Heart right ventricle (tissue), 16 donors: ENCODE data around the gene TGDS. TPM values are rescaled to one million over a fixed set of nuclear protein-coding genes. Genes with fewer than 3 reads are reported as not detected.
"Not testable (repeated sequence)": the region's sequence is repeated elsewhere in the genome, so short reads cannot be mapped to it uniquely, and the experiment has no call there.

Experiments used
- ATAC-seq, 8 donors: fragments of 200-7000 bp; cut with Tn5 transposase; one replicate each; pipeline ENCODE4 v1.9.1; 2020; ENCODE audit warnings: mild to moderate bottlenecking in 8 of 8, moderate library complexity in 8 of 8, moderate number of reproducible peaks in 1 of 8
- DNase-seq, 2 donors: peaks; one replicate each; pipeline ENCODE4 v3.0.0-alpha.2; 2020
- H3K27ac ChIP-seq, 10 donors: fragments of 200-600 bp; sonication (generic) in 2 of 10; one replicate each; pipeline versions ENCODE4 v1.5.0 to v1.8.0; 2020 to 2022; ENCODE audit warnings: mild to moderate bottlenecking in 3 of 10
- H3K27me3 ChIP-seq, 7 donors: fragments of 200-600 bp; one replicate each; pipeline ENCODE4 v1.8.0; 2021 to 2022; ENCODE audit warnings: mild to moderate bottlenecking in 2 of 7
- H3K36me3 ChIP-seq, 9 donors: fragments of 200-600 bp; sonication (generic) in 1 of 9; one replicate each; pipeline versions ENCODE4 v1.5.0 to v1.8.0; 2020 to 2022; ENCODE audit warnings: mild to moderate bottlenecking in 2 of 9
- H3K4me1 ChIP-seq, 9 donors: fragments of 200-600 bp; sonication (generic) in 1 of 9; one replicate each; pipeline versions ENCODE4 v1.5.0 to v1.8.0; 2020 to 2022; ENCODE audit warnings: mild to moderate bottlenecking in 4 of 9
- H3K4me3 ChIP-seq, 10 donors: fragments of 200-600 bp; sonication (generic) in 2 of 10; one replicate each; pipeline versions ENCODE4 v1.5.0 to v1.8.0; 2020 to 2022; ENCODE audit warnings: mild to moderate bottlenecking in 7 of 10, moderate library complexity in 2 of 10
- H3K9me3 ChIP-seq, 11 donors: fragments of 200-600 bp in 10 of 11; sonication (generic) in 2 of 11; one replicate each; pipeline versions ENCODE4 v1.5.0 to v1.8.0; 2013 to 2022; ENCODE audit warnings: mild to moderate bottlenecking in 2 of 11, control low read depth in 1 of 11, moderate library complexity in 1 of 11
- WGBS, 2 donors: extraction: QIAGEN DNeasy Blood & Tissue Kit; methylation state at CpG; one replicate each; pipeline ENCODE4 v1.1.7; 2013; ENCODE audit warnings: inconsistent platforms in 1 of 2; 5-methylcytosine and 5-hydroxymethylcytosine counted together
- intact Hi-C, 10 donors: fragments of 100-400 bp; cut with DNase I; formaldehyde crosslinking; loops; one replicate each; pipeline versions ENCODE4 v1.11.1 to v1.14.2; 2022
- polyA plus RNA-seq, 2 donors: library from polyadenylated mRNA; stranded (reverse); fragments of 200-250 nt; gene quantifications; one replicate each; pipeline ENCODE4 v1.2.3, GENCODE V29; 2013
- total RNA-seq, 10 donors: library from RNA; stranded (reverse); fragmentation: NEBNext Ultra II Directional in 3 of 10; extraction: Animal tissue kit (Norgen Biotek cat#: 25700) in 3 of 10; gene quantifications; one replicate each; pipeline versions ENCODE4 v1.2.1 to v1.2.4, GENCODE V29; 2021 to 2023
- TF ChIP-seq, protein P1 (sequence below), 9 donors: fragments of 200-600 bp; sonication (generic) in 2 of 9; IDR thresholded peaks; one replicate each; pipeline versions ENCODE4 v1.5.0 to v1.8.0; 2021 to 2022; ENCODE audit warnings: antibody characterized with exemption in 9 of 9, mild to moderate bottlenecking in 5 of 9, moderate library complexity in 1 of 9
- donor health status: Arrhythmogenic right ventricular cardiomyopathy.
- donor health status: ischemic (EF 13 %, LVEDD 7.1; RV severe dilation, severe dysfunction).
- donor health status: healthy with polysubstance abuse.
- donor health status: DM: no; HTN: yes; CAD: no.
- donor health status: DM: no; HTN: no; CAD: no.
- donor health status: ischemic (EF 25% LVEDD 6.9; RV normal size, moderate dysfunction).
- donor health status: ischemic (EF 25% LVEDD 5.7; RV mildly dilated, moderate dysfunction).
- donor health status: healthy.
- donor health status: DM: yes; HTN: yes; CAD: no.
- donor health status: Ischemic cardiomyopathy.
- donor health status: ischemic (EF 35%, LVEDD 5.7; RV mildly dilated, moderate dysfunction).
- donor health status: nonischemic (EF 11% LVEDD 7.7; RV severe dilation, severe dysfunction).
- donor health status: DM: yes; HTN: yes; CAD: no.
- donor health status: PGD.
- donor health status: ischemic (EF 29% LVEDD 5.4; RV normal size, mild dysfunction).
- donor health status: nonischemic (EF 23%, LVEDD 6.1; RV moderate dilation, normal function).

TGDS gene
- total and polyA plus RNA-seq, 12 donors: 3.3 to 7.3 (median 4.5) TPM

DNA sequence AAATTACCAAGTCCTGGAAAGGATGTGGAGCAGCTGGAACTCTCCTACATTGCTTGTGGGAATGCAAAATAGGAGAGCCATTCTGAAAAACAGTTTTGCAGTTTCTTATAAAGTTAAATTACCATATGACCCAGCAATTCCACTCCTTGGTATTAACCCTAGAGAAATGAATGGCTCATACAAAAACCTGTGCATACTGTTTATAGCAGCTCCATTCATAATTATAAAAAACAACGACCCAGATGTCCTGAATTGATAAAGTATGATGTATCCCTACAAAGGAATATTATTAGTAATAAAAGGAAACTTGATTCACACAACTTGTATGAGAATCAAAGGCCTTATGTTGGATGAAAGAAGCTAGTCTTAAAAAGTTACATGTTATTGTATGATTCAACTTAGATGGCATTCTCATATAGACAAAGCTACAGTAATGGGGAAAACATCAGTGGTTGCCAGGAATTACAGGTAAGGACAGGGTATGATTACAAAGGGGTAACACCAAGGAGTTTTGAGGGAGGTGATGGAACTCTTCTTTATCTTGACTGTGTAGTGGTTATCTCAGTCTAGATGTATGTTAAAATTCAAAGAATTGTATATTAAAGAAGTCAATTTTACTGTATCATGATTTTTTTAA lies 41.1 kb upstream of the TGDS start:
- ATAC-seq: no peak
- Histone ChIP-seq H3K4me3 (no peak overlapping the region), H3K4me1 (peaks cover 0 to 10% (median 0%) of the 10 kb centered on the region in 9 donors), H3K27ac (no peak overlapping the region), H3K9me3 (peaks cover 0 to 22% (median 0%) of the 10 kb centered on the region in 11 donors), H3K36me3 (peaks cover 0 to 9% (median 0%) of the 10 kb centered on the region in 9 donors), H3K27me3 (no peaks in the 10 kb centered on the region)
- TF ChIP-seq, protein P1, sequence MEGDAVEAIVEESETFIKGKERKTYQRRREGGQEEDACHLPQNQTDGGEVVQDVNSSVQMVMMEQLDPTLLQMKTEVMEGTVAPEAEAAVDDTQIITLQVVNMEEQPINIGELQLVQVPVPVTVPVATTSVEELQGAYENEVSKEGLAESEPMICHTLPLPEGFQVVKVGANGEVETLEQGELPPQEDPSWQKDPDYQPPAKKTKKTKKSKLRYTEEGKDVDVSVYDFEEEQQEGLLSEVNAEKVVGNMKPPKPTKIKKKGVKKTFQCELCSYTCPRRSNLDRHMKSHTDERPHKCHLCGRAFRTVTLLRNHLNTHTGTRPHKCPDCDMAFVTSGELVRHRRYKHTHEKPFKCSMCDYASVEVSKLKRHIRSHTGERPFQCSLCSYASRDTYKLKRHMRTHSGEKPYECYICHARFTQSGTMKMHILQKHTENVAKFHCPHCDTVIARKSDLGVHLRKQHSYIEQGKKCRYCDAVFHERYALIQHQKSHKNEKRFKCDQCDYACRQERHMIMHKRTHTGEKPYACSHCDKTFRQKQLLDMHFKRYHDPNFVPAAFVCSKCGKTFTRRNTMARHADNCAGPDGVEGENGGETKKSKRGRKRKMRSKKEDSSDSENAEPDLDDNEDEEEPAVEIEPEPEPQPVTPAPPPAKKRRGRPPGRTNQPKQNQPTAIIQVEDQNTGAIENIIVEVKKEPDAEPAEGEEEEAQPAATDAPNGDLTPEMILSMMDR (IDR thresholded peaks at IDR 0.05): no peak
- DNase-seq: no peak
- intact Hi-C loops: no loop called here
- 91 to 98% methylated on average over 1 of the region's 1 CpG for WGBS, 2 donors

DNA sequence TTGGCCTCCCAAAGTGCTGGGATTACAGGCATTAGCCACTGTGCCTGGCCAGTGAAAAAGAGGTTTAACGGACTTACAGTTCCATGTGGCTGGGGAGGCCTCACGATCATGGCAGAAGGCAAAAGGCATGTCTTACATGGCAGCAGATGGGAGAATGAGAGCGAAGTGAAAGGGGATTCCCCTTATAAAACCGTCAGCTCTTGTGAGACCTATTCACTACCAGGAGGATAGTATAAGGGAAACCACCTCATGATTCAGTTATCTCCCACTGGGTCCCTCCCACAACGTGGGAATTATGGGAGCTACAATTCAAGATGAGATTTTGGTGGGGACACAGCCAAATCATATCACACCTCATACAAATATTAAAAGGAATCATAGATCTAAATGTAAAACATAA lies 40.1 kb upstream of the TGDS start:
- ATAC-seq, H3K4me3 ChIP-seq, H3K36me3 ChIP-seq, intact Hi-C loops, H3K27ac ChIP-seq, H3K27me3 ChIP-seq, DNase-seq, H3K4me1 ChIP-seq: not testable (repeated sequence)
- 83 to 88% methylated on average over 5 of the region's 5 CpGs for WGBS, 2 donors
- H3K9me3 ChIP-seq: peaks cover 0 to 22% (median 0%) of the 10 kb centered on the region in 11 donors

DNA sequence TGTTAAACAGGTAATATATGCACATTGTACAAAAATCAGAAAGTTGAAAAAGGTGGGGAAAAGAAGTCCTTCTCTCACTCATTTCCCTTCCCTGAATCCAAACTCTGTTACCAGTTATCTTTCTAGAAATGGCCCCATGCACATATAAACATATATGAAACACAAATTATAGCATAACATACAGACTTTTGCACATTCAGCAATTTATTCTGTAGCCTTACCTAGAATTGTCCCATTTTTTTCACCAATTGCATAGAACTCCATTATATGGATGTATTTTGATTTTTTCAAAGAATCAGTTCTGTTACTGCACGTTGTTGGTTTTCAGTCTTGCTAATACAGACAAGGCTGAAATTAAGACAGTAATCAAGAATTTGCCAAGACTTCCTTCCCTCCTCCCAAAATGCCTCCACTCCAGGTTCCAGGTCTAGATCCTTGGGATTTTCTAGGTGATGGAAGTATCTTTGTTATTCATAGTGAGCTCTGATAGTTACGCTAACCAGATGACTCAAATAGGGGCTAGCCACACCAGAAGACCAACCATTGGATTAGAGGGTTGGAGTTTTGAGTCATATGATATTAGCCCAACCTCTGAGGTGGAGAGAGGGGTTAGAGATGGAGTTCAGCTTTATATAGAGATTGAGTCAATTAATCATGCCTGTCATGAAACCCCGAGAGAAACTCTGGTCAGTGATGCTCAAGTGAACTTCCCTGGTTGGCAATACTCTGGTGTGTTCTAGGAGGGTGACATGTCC lies 36.5 kb upstream of the TGDS start:
- Histone ChIP-seq H3K4me1 (no peaks in the 10 kb centered on the region), H3K4me3 (no peak overlapping the region), H3K9me3 (peaks cover 0 to 6% (median 0%) of the 10 kb centered on the region in 11 donors), H3K36me3 (peaks cover 0 to 35% (median 7%) of the 10 kb centered on the region in 9 donors), H3K27me3 (no peaks in the 10 kb centered on the region), H3K27ac (no peak overlapping the region)
- WGBS, 2 donors: 98 to 99% methylated on average over 3 of the region's 3 CpGs
- DNase-seq (no peak), ATAC-seq (no peak)
- TF ChIP-seq, protein P1 (IDR thresholded peaks at IDR 0.05): no peak
- intact Hi-C loops: no loop called here

DNA sequence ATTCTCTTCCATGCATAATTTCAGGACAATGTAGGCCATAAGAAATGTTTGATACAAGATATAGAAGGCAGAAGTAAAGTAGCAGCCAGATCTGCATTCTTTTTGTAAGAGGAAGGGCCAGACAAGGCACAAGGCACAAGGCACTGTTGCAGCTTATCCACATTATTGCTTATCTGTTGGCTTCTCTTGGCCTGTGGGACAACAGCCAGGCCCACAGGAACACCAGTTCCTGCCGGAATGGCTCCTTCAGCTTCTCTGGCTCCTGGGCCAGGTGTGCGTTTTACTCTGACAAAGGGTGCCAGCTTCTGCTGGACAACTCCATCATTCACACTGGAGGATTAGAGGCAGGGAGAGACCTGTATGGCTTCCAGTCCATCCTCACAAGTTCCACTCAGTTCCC lies 34.9 kb upstream of the TGDS start:
- ATAC-seq (peak in 1 of 8 donors; percentile 37), DNase-seq (no peak)
- Histone ChIP-seq H3K27me3 (no peaks in the 10 kb centered on the region), H3K4me3 (no peak overlapping the region), H3K27ac (no peak overlapping the region), H3K9me3 (peaks cover 0 to 4% (median 0%) of the 10 kb centered on the region in 11 donors), H3K36me3 (peaks cover 0 to 50% (median 15%) of the 10 kb centered on the region in 9 donors), H3K4me1 (no peaks in the 10 kb centered on the region)
- TF ChIP-seq, protein P1 (IDR thresholded peaks at IDR 0.05): no peak
- intact Hi-C loops: no loop called here
- 36 to 47% methylated on average over 2 of the region's 2 CpGs for WGBS, 2 donors

DNA sequence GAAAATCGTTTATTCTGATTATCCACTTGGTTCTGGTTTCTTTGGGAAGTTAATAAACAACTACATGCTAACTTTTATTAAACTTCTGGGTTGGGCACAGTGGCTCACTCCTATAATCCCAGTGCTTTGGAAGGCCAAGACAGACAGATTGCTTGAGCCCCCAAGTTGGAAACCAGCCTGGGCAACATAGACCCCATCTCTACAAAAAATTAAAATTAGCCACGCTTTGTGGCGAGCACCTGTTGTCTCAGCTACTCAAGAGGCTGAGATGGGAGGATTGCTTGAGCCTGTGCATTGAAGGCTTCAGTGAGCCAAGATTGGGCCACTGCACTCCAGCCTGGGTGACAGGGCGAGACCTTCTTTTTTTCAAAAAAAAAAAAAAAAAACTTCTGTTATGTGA lies 27.4 kb upstream of the TGDS start:
- H3K36me3 ChIP-seq: peaks cover 0 to 98% (median 20%) of the 10 kb centered on the region in 9 donors
- no peaks in the 10 kb centered on the region for H3K27me3 ChIP-seq
- intact Hi-C loops: no loop called here
- TF ChIP-seq, protein P1 (IDR thresholded peaks at IDR 0.05): no peak
- DNase-seq (no peak), ATAC-seq (no peak)
- H3K4me1 ChIP-seq: no peaks in the 10 kb centered on the region
- H3K27ac ChIP-seq: no peak overlapping the region
- WGBS, 2 donors: 73 to 92% methylated on average over 4 of the region's 4 CpGs
- H3K9me3 ChIP-seq: no peaks in the 10 kb centered on the region
- no peak overlapping the region for H3K4me3 ChIP-seq
